GM19240 (cell line): Measurements from ENCODE around the gene ZNF662.
"Not testable (repeated sequence)": the region's sequence is repeated elsewhere in the genome, so short reads cannot be mapped to it uniquely, and the experiment has no call there.

Source experiments
- DNase-seq: peaks from one replicate; pipeline ENCODE4 v3.0.0; 2011; ENCODE audit warnings: low spot score; ENCODE audit not compliant: insufficient read length

ZNF662 gene

GRCh38 chr3:42906070-42906847, at the start of gene ZNF662:
ZNF662 (plus strand) TSS chr3:42906142; CDS start chr3:42908115, 1,973 bp downstream.
- DNase-seq = no peak

DNA sequence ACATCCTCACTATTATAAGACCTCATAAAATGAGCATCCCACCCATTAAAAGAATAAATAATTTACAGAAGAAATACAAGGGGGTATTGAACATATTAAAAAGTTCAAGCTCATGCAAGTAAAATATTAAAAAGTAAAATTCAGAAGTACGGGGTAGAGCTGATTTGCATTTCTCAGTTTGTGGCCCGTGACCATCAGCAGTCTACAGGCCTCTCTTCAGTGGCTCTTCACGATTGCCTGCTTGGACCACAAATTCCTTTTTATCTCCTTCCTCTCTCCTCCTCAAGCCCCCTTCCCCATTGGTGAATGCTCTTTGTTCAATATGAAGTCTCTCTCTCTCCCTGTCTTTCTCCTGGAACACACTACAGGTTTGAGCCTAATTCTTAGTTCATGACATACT, 49.4 kb upstream of the ZNF662 start:
- DNase-seq = no peak

GRCh38 chr3:42864321-42864950, 41.5 kb upstream of the ZNF662 start:
- DNase-seq = no peak

- no peak for DNase-seq
Observed at GRCh38 chr3:42865256-42865655, 40.7 kb upstream of the ZNF662 start.

DNA sequence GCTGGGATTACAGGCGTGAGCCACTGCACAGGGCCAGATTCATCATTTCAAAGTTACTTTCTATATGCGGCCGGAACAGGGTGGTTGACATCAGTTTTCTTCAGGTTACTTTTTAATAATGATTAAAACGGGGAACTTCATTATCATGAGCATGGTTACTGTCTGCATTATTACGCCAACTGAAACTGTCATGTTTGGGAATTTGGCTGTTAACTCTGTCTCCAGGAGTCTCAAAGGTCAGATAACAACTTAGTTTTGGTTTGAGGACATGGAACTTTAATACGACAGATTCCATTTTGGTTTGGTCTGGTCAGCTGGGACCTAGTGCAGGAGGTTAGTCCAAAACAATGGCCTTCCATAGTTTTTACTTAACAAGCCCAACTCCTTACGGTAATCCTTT, 38.8 kb upstream of the ZNF662 start:
- no peak for DNase-seq

- no peak for DNase-seq
Observed at GRCh38 chr3:42868841-42869240, 37.1 kb upstream of the ZNF662 start.

GRCh38 chr3:42871592-42872196, 34.2 kb upstream of the ZNF662 start:
- DNase-seq = no peak

GRCh38 chr3:42872718-42873117, 33.2 kb upstream of the ZNF662 start:
- DNase-seq = no peak

DNA sequence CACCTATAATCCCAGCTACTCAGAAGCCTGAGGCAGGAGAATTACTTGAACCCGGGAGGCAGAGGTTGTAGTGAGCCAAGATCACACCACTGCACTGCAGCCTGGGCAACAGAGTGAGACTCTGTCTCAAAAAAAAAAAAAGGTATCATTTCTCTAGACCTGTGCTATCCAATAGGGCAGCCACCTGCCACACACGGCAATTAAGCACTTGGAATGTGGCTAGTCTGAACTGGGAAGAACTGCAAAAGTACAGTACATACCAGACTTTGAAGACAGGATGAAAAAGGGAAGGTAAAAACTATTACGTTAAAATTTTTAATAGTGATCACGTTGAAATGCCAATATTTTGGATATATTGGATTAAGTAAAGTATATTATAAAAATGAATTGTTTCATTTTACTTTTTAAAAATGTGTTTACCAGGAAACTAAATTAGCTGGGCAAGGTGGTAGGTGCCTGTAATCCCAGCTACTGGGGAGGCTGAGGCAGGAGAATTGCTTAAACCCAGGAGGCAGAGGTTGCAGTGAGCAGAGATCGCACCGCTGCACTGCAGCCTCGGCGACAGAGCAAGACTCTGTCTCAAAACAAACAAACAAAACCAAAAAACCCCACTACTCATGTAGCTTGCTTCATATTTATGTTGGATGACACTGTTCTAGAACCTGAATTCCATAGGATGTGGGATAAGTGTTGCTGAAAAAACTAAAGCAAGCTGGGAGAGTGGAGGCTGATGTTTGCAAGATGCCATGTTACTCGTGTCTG, 32.5 kb upstream of the ZNF662 start:
- DNase-seq = no peak

DNA sequence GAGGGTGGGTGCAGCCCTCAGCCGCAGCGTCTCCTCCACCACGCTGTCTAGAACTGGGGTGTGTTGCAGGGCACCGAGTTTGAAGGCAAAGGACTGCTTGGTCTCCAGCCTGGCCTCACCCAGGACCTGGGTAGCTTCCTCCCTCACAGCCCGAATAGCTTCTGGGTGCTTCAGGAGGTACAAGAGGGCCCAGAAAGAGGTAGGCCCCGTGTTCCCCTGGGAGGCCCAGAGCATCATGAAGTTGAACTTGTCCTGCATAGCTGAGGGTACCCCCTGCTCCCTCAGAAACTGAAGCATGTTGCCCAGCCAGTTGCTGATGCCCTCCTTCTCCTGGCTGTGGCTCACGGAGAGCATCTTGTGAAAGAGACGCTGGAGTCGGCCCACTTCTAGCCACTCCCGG, 31.2 kb upstream of the ZNF662 start:
- no peak for DNase-seq

GRCh38 chr3:42875325-42876151, 30.4 kb upstream of the ZNF662 start, which contains the start of gene CYP8B1:
CYP8B1 (minus strand) TSS chr3:42875879; CDS start chr3:42875816, 63 bp downstream.
- DNase-seq = no peak

DNA sequence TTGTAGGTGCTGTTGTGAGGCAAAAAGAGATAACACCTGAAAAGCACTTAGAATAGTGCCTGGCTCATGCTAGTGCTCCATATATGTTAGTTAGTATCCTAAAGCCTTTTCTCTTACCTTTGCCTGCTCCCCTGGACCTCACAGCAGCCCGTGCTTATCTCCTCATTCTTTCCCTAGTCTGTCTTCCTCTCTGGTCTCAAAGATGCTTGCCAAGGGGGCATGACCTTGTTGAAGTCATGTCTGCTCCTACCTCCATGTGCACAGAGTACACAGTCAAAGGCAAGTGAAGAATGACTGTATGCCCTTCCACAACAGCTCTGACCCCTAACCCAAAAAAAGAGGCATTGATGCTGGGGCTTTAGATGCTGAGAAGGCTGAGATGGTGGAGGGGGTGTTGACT, 29.5 kb upstream of the ZNF662 start:
- DNase-seq = no peak

- no peak for DNase-seq
Observed at GRCh38 chr3:42876940-42877720, 28.8 kb upstream of the ZNF662 start.

GRCh38 chr3:42877881-42878280, 28.1 kb upstream of the ZNF662 start:
- no peak for DNase-seq

- no peak for DNase-seq
Observed at GRCh38 chr3:42880183-42880582, 25.8 kb upstream of the ZNF662 start.

DNA sequence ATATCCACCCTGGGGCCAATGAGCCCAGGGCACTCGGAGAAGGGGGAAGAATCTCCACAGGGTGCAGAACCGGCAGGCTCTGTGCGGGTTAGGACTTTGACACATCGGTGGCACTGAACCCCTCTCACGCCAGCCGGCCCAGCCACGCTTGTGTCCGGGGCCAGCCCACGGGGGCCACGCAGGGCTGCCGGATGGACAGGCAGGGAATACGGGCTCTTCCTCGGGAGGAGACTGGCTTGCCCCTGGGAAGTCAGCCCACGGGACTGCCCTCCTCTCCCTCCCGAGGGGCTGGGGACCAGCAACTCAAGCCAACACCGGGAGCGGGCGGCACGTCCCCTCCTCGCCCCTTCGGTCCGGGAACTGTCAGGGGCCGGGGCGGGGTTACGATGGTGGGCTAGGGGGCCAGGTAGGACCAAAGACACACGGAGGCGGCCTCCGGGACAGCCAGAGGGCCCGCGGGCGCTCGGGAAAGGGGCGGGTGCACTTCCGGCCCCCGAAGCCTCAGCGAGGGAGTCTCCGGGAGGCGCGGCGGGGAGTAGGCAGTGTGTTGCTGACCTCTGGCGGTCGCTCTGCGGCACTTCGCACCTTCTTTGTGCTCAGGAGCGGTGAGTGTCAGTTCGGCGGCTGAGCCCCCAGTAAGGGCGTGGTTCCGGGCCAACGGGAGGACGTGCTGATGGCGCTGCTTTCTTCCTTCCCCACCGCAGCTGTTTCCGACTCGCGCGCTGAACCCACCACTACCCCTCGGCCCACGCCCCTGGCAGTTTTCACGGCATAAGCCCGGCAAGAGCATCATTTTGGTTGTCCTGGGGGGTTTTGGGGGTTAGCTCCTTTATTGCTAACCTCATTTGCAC, 25.1 kb upstream of the ZNF662 start:
- peak; percentile 89 for DNase-seq

DNA sequence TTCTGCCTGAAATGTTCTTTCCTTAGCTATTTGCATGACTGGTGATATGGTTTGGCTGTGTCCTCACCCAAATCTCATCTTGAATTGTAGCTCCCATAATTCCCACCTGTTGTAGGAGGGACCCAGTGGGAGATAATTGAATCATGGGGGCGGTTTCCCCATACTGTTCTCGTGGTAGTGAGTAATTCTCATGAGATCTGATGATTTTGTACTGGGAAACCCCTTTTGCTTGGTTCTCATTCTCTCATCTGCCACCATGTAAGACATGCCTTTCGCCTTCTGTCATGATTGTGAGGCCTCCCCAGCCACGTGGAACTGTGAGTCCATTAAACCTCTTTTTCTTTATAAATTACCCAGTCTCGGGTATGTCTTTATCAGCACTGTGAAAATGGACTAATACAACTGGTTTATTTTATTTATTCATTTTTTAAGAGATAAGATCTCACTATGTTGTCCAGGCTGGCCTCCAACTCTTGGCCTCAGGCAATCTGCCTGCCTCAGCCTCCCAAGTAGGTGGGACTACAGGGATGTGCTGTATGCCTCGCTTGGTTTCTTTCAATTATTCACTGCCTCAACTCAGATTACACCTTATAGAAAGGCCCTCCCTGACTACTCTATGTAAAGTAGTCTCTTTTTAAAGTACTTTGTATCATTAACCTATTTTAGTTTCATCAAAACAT, 22.6 kb upstream of the ZNF662 start:
- DNase-seq = not testable (repeated sequence)

DNA sequence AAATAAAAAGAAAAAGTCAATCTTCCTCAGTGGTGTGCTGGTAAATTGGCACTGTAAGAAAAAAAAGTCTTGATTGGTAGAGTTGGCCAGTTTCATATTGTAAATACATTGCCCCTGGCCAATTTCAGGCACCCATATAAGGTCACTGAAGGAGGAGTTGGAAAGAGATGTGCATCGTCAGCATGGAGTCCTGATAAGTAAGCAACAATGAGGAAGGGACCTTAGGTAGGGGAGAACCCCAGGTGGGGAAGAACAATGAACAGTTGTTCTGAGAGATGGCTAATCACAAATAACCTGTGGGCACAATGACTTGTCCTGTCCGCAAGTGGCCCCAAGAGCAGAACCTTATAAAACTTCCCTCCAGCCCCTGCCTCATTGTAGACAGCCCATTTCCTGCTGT, 21.6 kb upstream of the ZNF662 start:
- no peak for DNase-seq
